ENCODE data around the gene ANAPC10. TPM values are rescaled to one million over a fixed set of nuclear protein-coding genes. Genes with fewer than 3 reads are reported as not detected.

ANAPC10 gene
- total and polyA plus RNA-seq, 2 of the 4 experiments (the other 2 are of a cell fraction): 17.1 to 22.4 TPM

GRCh38 chr4:145011636-145012035 lies 86.4 kb downstream of the ANAPC10 start:
- no TSS peak for BruUV-seq (replicated peaks)
- intact Hi-C loops (cut with micrococcal nuclease): no loop called here

More at GRCh38 chr4:145011636-145012035, 86.4 kb downstream of the ANAPC10 start:
- Histone ChIP-seq H3K36me3 (ENCODE audit: control insufficient read depth, insufficient read depth, low read length) (no peaks in the 10 kb centered on the region), H2BK5ac (ENCODE audit: low read depth, low read length, poor library complexity, severe bottlenecking) (no peak overlapping the region), H4K8ac (ENCODE audit: low read depth in 2 of 2, low read length in 2 of 2) (no peak overlapping the region), H2AFZ (replicated peaks; ENCODE audit: low read length, poor library complexity) (no peak overlapping the region), H2AK9ac (replicated peaks; ENCODE audit: low read depth, low read length, poor library complexity) (no peak overlapping the region), H4K91ac (ENCODE audit: insufficient read depth, low read depth, low read length) (no peak overlapping the region), H3K27ac (ENCODE audit: insufficient read depth, low read length) (no peak overlapping the region), H3K56ac (ENCODE audit: extremely low read depth, insufficient read depth, low read length) (no peak overlapping the region), H3K9ac (ENCODE audit: low read depth, low read length) (no peak overlapping the region), H2BK120ac (ENCODE audit: low read depth, low read length) (no peak overlapping the region), H3K9me3 (ENCODE audit: control insufficient read depth, insufficient read depth, low read length) (no peaks in the 10 kb centered on the region), H3K27me3 (ENCODE audit: control insufficient read depth, insufficient read depth, low read length) (no peaks in the 10 kb centered on the region), H3K9me1 (ENCODE audit: insufficient read depth, low read length) (0 out of 2 replicates have a peak, but pooled peaks cover 3% of the 10 kb centered on the region), H2BK15ac (ENCODE audit: low read depth, low read length) (no peak overlapping the region), H2AK5ac (ENCODE audit: low read depth, low read length) (no peak overlapping the region), H3K4me3 (ENCODE audit: insufficient read depth, low read depth, low read length) (no peak overlapping the region), H3K14ac (replicated peaks; ENCODE audit: low read depth, low read length) (no peak overlapping the region), H3K18ac (ENCODE audit: low read depth, low read length) (no peak overlapping the region), H3K23ac (ENCODE audit: low read depth, low read length) (no peak overlapping the region), H2BK20ac (ENCODE audit: low read depth, low read length) (no peak overlapping the region), H4K5ac (ENCODE audit: low read depth, low read length) (no peak overlapping the region), H3K4ac (ENCODE audit: low read depth, low read length) (no peak overlapping the region), H3K4me1 (ENCODE audit: control insufficient read depth, insufficient read depth, low read length) (peaks cover 3% of the 10 kb centered on the region), H3K79me1 (ENCODE audit: low read depth in 1 of 2, low read length in 2 of 2) (peaks cover 0 to 6% of the 10 kb centered on the region in 2 experiments; a peak in 2 of 4 replicates), H4K20me1 (ENCODE audit: insufficient read depth, low read length) (no peaks in the 10 kb centered on the region), H3K4me2 (ENCODE audit: low read depth, low read length) (no peak overlapping the region)
- no peak for TF ChIP-seq ELK1 (IDR thresholded peaks at IDR 0.05; ENCODE audit: borderline replicate concordance, low read depth, low read length)
- no peak for TF ChIP-seq MAZ (IDR thresholded peaks at IDR 0.05; ENCODE audit: borderline replicate concordance, low read depth, low read length)
- no peak for TF ChIP-seq RFX5 (IDR thresholded peaks at IDR 0.05; ENCODE audit: low read depth, low read length)
- TF ChIP-seq POLR2A (IDR thresholded peaks at IDR 0.05; ENCODE audit: low read depth, low read length): no peak
- no peak for TF ChIP-seq CTCF (conservative IDR thresholded peaks at IDR 0.05; ENCODE audit: low read depth, low read length)
- TF ChIP-seq MXI1 (IDR thresholded peaks at IDR 0.05; ENCODE audit: borderline replicate concordance, low read depth, low read length): no peak
- TF ChIP-seq BHLHE40 (IDR thresholded peaks at IDR 0.05; ENCODE audit: low read depth, low read length): no peak
- TF ChIP-seq MAFK (IDR thresholded peaks at IDR 0.05; ENCODE audit: low read depth, low read length): no peak
- in situ Hi-C loops (cut with MboI; ENCODE audit: low sequenced_read_pairs): no loop called here
- dilution Hi-C loops (cut with HindIII; ENCODE audit: low sequenced_read_pairs, unreplicated experiment): no loop called here
- ChIA-PET CTCF (no interaction called here), POLR2A (ENCODE audit: unreplicated experiment) (interaction anchor here (0.5 kb wide), 1 partner anchor 9 kb away, joined by 3 read pairs; no protein-coding TSS in a partner anchor)
- no peak for ATAC-seq (ENCODE audit: low read depth)
- DNase-seq: no peak

All from IMR-90 (cell line).